Fibroblast of skin of scalp (primary cell): Measurements from ENCODE around the gene GUCA1A.
"Not testable (repeated sequence)": the region's sequence is repeated elsewhere in the genome, so short reads cannot be mapped to it uniquely, and the experiment has no call there.

Experiments
- DNase-seq: peaks from one replicate; pipeline ENCODE4 v3.0.0-alpha.2; 2013

The GUCA1A gene

GRCh38 chr6:42210551-42210950 lies 37.4 kb downstream of the GUCA1A start:
- DNase-seq: no peak

- DNase-seq: no peak
Observed at GRCh38 chr6:42211726-42212125, 38.6 kb downstream of the GUCA1A start.

GRCh38 chr6:42212442-42212841 lies 39.3 kb downstream of the GUCA1A start:
- DNase-seq: no peak

GRCh38 chr6:42216495-42216894 lies 43.3 kb downstream of the GUCA1A start:
- not testable (repeated sequence) for DNase-seq

GRCh38 chr6:42217157-42217518 lies 44.0 kb downstream of the GUCA1A start:
- no peak for DNase-seq

GRCh38 chr6:42217519-42218367 lies 44.6 kb downstream of the GUCA1A start, which contains the start of gene MRPS10:
TSS of gene MRPS10 (minus strand) at chr6:42217861. CDS start at chr6:42217849, 12 bp downstream.
- DNase-seq: peak; percentile 96

GRCh38 chr6:42220807-42221206 lies 47.6 kb downstream of the GUCA1A start:
- no peak for DNase-seq

GRCh38 chr6:42221546-42221945 lies 48.4 kb downstream of the GUCA1A start:
- no peak for DNase-seq

- DNase-seq: no peak
Observed at GRCh38 chr6:42222448-42222847, 49.3 kb downstream of the GUCA1A start.

- DNase-seq: peak; percentile 58
Observed at GRCh38 chr6:42224222-42225028, 51.3 kb downstream of the GUCA1A start.

GRCh38 chr6:42225029-42225339 lies 51.8 kb downstream of the GUCA1A start:
- DNase-seq: no peak

- no peak for DNase-seq
Observed at GRCh38 chr6:42225419-42225818, 52.3 kb downstream of the GUCA1A start.

GRCh38 chr6:42226161-42226611 lies 53.0 kb downstream of the GUCA1A start:
- no peak for DNase-seq

GRCh38 chr6:42226645-42227143 lies 53.5 kb downstream of the GUCA1A start:
- DNase-seq: no peak

- DNase-seq: no peak
Observed at GRCh38 chr6:42227173-42227850, 54.1 kb downstream of the GUCA1A start.

- DNase-seq: no peak
Observed at GRCh38 chr6:42228305-42228704, 55.1 kb downstream of the GUCA1A start.
